Uterus (tissue), 4 donors: ENCODE results near the gene NECTIN4. TPM values are rescaled to one million over a fixed set of nuclear protein-coding genes. Genes with fewer than 3 reads are reported as not detected.

Experiments used
- DNase-seq, 2 donors: peaks; one replicate each; pipeline ENCODE4 v3.0.0-alpha.2; 2019 to 2020
- H3K27ac ChIP-seq, 2 donors: fragments of 200-600 bp; sonication (generic); 1 replicate in 1 of 2; 2 replicates in 1 of 2; pipeline ENCODE4 v1.5.1; 2016 to 2018
- H3K27me3 ChIP-seq, 2 donors: fragments of 200-600 bp; sonication (generic); one replicate each; pipeline ENCODE4 v1.5.1; 2018 to 2019; ENCODE audit warnings: control low read depth in 1 of 2
- H3K36me3 ChIP-seq, 2 donors: fragments of 200-600 bp; sonication (generic); one replicate each; pipeline ENCODE4 v1.5.1; 2019; ENCODE audit warnings: control low read depth in 1 of 2
- H3K4me1 ChIP-seq, 2 donors: fragments of 200-600 bp; sonication (generic); one replicate each; pipeline ENCODE4 v1.5.1; 2018 to 2019; ENCODE audit warnings: control low read depth in 1 of 2
- H3K4me3 ChIP-seq, 2 donors: fragments of 200-600 bp; sonication (generic); 1 replicate in 1 of 2; 2 replicates in 1 of 2; pipeline ENCODE4 v1.5.1; 2018 to 2019; ENCODE audit warnings: mild to moderate bottlenecking in 1 of 2
- H3K9me3 ChIP-seq, 2 donors: fragments of 200-600 bp; sonication (generic); one replicate each; pipeline ENCODE4 v1.5.1; 2019; ENCODE audit warnings: control low read depth in 1 of 2
- POLR2A ChIP-seq, 2 donors: fragments of 450-650 bp; IDR thresholded peaks; one replicate each; pipeline ENCODE4 v1.6.1; 2016; ENCODE audit warnings: antibody characterized with exemption in 2 of 2, mild to moderate bottlenecking in 1 of 2, moderate library complexity in 1 of 2
- intact Hi-C: fragments of 100-400 bp; cut with DNase I; formaldehyde crosslinking; loops from one replicate; pipeline ENCODE4 v1.15.1; 2023; ENCODE audit warnings: low total_unique reads
- total RNA-seq, 4 donors: library from RNA; depleted of rRNA in 3 of 4; stranded (reverse); fragments of >200 nt in 3 of 4; gene quantifications; one replicate each; pipeline versions ENCODE4 v1.1.0 to v1.2.4, GENCODE V29; 2014 to 2023
- TF ChIP-seq, protein P1 (sequence below), 4 experiments: fragments of 200-600 bp in 2 of 4; fragments of 450-650 bp in 2 of 4; sonication (generic) in 2 of 4; IDR thresholded peaks; one replicate each; pipeline ENCODE4 v1.5.1; 2016 to 2019; ENCODE audit warnings: antibody characterized with exemption in 4 of 4, mild to moderate bottlenecking in 2 of 4, moderate library complexity in 1 of 4
- donor health status: DM: yes; HTN: yes; CAD: no.

The NECTIN4 gene
- total RNA-seq, 4 donors from 2014 or later: 2.1 TPM; not detected in 3

DNA sequence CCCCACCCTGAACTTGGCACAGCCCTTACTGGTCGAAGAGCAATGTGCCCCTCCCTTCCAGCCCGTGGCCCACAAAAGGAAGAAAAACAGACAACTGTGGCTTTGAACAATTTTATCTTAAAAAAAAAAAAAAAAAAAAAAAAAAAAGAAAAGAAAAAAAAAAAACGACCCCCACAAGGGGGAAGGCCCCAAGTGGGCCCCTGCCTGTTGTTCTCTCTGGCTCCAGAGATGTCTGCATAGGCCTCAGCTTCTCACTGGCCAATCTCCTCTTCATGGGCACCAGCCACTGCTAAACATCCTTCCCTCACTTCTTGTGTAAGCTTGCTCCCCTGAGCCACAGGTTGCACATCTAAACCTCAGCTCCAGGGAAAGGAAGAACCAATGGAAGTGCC is 50.2 kb downstream of the NECTIN4 start:
- no peak for TF ChIP-seq POLR2A (IDR thresholded peaks at IDR 0.05)
- TF ChIP-seq, protein P1, sequence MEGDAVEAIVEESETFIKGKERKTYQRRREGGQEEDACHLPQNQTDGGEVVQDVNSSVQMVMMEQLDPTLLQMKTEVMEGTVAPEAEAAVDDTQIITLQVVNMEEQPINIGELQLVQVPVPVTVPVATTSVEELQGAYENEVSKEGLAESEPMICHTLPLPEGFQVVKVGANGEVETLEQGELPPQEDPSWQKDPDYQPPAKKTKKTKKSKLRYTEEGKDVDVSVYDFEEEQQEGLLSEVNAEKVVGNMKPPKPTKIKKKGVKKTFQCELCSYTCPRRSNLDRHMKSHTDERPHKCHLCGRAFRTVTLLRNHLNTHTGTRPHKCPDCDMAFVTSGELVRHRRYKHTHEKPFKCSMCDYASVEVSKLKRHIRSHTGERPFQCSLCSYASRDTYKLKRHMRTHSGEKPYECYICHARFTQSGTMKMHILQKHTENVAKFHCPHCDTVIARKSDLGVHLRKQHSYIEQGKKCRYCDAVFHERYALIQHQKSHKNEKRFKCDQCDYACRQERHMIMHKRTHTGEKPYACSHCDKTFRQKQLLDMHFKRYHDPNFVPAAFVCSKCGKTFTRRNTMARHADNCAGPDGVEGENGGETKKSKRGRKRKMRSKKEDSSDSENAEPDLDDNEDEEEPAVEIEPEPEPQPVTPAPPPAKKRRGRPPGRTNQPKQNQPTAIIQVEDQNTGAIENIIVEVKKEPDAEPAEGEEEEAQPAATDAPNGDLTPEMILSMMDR (IDR thresholded peaks at IDR 0.05): no peak
- Histone ChIP-seq H3K36me3 (no peaks in the 10 kb centered on the region), H3K27ac (no peak overlapping the region), H3K4me1 (peaks cover 0 to 3% of the 10 kb centered on the region in 2 donors), H3K4me3 (peak overlapping the region in 1 of 2 donors; percentile 46), H3K27me3 (no peaks in the 10 kb centered on the region), H3K9me3 (no peaks in the 10 kb centered on the region)
- no peak for DNase-seq
- intact Hi-C loops: no loop called here

DNA sequence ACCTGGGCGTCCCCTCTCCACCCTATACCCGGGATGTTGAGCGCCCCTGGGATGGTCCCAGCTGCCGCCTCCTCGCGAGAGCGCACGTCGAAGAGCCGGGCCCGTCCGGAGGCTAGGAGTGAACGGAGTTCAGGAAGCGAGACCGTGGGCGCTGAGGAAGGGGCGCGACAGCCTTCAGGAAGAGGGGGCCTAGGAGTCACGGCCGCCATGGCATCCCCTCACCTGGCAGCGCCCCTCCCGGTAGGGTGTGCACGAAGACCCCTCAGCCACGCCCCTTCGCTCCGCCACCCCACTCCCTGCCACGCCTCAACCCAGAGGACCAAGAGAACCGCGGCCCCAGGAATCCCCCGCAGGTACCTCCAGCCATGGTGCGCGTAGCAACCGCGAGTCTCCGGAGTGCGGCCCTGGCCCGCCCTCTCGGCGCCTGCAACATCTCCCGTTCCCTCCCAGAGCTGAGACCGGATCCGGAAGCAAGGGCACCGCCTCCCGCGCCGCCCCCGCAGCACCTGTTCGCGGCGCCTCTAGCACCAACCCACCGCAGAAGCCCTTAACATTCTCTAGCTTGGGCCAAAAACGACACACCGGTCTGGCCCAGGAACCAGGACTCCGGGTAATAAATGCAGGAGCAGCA is 50.7 kb downstream of the NECTIN4 start, which contains the start of gene TSTD1:
Gene TSTD1 (minus strand): TSS at position 442 of the 631 bp plus-strand sequence. CDS start 75 bp downstream, at position 367.
- no peaks in the 10 kb centered on the region for H3K36me3 ChIP-seq
- H3K27ac ChIP-seq: no peak within 1 kb of the TSS
- H3K4me3 ChIP-seq: peak within 1 kb of the TSS; percentile 2 to 46
- no peaks in the 10 kb centered on the region for H3K4me1 ChIP-seq
- H3K9me3 ChIP-seq: no peaks in the 10 kb centered on the region
- DNase-seq: peak in 1 of 2 donors; percentile 29
- TF ChIP-seq POLR2A (IDR thresholded peaks at IDR 0.05): no peak
- TF ChIP-seq, protein P1 (IDR thresholded peaks at IDR 0.05): no peak
- no peaks in the 10 kb centered on the region for H3K27me3 ChIP-seq
- intact Hi-C loops: no loop called here

DNA sequence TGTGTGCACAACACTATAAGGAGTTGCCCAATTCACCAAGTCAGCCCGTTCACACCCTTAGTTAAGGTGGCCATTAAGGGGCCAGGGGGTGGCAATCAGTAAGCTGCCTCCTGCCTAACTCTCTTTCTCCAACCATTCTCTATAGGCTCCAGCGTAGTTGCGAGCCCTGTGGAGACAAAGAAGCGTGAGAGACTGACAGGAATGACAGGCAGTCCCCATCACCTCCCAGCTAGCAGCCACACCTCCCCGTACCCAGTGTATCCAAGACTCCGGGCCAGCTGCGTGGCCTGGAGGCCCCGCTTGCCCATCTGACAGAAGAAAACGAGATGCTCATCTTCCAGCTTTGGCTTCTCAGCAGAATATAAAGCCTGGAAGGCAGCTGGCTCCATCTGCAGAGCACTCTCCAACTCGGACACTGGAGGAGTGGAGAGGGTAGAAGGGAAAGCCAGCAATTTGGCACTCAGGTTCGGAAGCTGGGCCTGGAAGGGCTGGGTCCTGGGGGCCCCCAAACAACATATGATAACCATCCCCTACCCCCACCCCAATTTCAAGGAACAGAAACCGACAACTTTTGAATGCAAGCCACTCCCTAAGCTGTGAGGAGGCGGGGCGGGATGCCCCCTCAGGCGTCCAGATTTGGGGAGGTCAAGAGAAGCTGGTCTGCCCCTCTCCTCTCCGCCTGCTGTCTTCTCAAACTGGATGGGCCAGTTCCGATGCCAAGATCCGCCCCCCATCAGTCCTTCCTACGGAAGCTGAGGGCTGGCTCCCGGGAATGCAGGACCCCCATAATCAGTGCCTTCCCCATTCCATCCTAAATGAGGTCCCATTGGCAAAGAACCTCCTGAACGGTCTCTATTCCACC is 51.5 kb downstream of the NECTIN4 start:
- Histone ChIP-seq H3K9me3 (no peaks in the 10 kb centered on the region), H3K4me3 (peak overlapping the region in 1 of 2 donors; percentile 46), H3K4me1 (no peaks in the 10 kb centered on the region), H3K27me3 (no peaks in the 10 kb centered on the region), H3K27ac (no peak overlapping the region), H3K36me3 (no peaks in the 10 kb centered on the region)
- intact Hi-C loops: no loop called here
- DNase-seq: no peak
- TF ChIP-seq, protein P1 (IDR thresholded peaks at IDR 0.05): no peak
- TF ChIP-seq POLR2A (IDR thresholded peaks at IDR 0.05): no peak

DNA sequence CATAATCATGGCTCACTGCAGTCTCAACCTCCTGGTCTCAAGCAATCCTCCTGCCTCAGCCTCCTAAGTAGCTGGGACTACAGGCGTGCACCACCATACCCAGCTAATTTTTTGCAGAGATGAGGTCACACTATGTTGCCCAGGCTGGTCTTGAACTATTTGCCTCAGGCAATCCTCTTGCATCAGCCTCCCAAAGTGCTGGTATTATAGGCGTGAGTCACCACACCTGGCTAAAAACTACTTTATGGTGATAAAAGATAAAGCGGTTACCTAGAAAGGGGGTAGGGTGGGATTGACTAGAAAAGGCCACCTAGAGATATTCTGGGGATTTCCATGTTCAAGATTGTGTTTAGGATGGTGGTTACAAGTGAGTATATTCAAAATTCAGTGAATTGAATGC is 55.6 kb downstream of the NECTIN4 start:
- no peak overlapping the region for H3K27ac ChIP-seq
- TF ChIP-seq POLR2A (IDR thresholded peaks at IDR 0.05): no peak
- TF ChIP-seq, protein P1 (IDR thresholded peaks at IDR 0.05): no peak
- H3K4me3 ChIP-seq: no peak overlapping the region
- H3K9me3 ChIP-seq: no peaks in the 10 kb centered on the region
- no peaks in the 10 kb centered on the region for H3K4me1 ChIP-seq
- intact Hi-C loops: no loop called here
- DNase-seq: no peak
- H3K36me3 ChIP-seq: no peaks in the 10 kb centered on the region
- no peaks in the 10 kb centered on the region for H3K27me3 ChIP-seq

DNA sequence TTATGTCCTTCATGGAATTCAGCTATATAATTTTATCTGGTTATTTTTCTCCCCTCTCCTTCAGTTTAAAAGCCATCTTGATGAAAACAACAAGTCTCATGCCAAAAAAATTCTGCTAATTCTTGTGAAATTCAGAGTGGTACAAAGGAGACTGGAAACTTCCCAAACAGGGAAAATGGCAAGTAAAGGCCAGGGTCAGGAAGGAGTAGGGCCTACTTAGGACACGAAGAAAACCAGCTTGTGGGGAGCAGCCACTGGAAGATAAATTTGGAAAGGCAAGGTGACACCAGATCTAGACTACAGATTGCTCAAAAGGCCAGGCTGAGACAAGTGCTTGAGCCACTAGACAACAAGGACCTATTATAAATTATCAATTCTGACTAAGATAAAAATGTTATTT is 56.9 kb downstream of the NECTIN4 start:
- no peak overlapping the region for H3K4me3 ChIP-seq
- H3K4me1 ChIP-seq: no peaks in the 10 kb centered on the region

More for the DNA sequence above, 56.9 kb downstream of the NECTIN4 start:
- TF ChIP-seq, protein P1 (IDR thresholded peaks at IDR 0.05): no peak
- no peak for TF ChIP-seq POLR2A (IDR thresholded peaks at IDR 0.05)
- DNase-seq: no peak
- no peak overlapping the region for H3K27ac ChIP-seq
- H3K27me3 ChIP-seq: no peaks in the 10 kb centered on the region
- no peaks in the 10 kb centered on the region for H3K9me3 ChIP-seq
- H3K36me3 ChIP-seq: no peaks in the 10 kb centered on the region
- intact Hi-C loops: no loop called here
